ENCODE measurements around the gene KSR1.
A peak's percentile ranks its signal among the peaks of the same experiment; 100 is the strongest.

The KSR1 gene

DNA sequence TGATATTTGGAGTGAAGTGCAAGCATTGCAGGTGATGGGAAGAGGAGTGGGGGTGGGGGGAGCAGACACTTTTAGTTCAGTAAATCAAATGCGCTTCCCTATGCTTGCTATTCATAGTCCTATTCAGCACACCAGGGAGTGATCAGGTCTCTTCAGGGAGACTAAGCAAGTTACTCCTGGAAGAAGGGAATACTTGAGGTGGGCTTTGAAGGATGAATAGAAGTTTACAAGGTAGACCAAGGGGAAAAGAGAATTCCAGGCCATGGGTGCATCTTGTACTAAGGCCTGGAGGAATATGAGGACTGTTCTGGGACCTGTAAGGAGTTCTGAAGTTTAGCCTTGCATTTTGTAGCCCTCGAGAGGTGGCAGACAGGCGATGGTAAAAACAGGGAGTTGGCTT, 134.6 kb downstream of the KSR1 start:
- no peak for DNase-seq (ENCODE audit: low read depth in 2 of 2)

GRCh38 chr17:27591986-27592385, 135.7 kb downstream of the KSR1 start:
- DNase-seq (ENCODE audit: low read depth in 2 of 2) = no peak

DNA sequence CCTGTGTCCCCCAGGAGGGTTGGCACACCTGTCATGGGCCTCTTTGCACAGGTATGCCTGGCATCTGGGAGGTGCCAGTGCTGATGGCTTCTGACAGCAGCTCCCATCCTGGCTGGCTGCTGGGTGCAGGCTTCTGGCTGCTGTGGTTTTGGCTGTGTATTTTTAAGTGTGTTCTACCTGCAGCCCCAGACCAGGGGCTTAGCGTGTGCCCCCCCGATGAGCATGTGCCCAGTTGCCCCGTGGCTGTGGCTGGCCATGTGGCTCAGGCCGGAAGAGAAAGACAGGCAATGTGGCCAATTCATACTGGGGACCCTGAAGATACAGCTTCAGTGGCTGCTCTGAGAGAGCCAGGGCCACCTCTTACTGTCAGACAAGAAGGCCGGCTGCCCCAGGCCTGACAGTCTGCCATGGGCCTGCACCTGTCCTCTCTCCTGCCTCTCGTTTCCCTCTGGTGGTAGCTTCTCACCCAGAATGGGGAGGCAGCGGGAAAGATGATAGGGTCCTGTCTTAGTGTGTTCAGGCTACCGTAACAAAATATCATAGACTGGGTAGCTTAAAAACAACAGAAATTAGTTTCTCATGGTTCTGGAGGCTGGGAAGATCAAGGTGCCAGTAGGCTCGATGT, 137.1 kb downstream of the KSR1 start:
- DNase-seq (ENCODE audit: low read depth in 2 of 2) = no peak

GRCh38 chr17:27593857-27594255, 137.6 kb downstream of the KSR1 start:
- DNase-seq (ENCODE audit: low read depth in 2 of 2) = no peak

DNA sequence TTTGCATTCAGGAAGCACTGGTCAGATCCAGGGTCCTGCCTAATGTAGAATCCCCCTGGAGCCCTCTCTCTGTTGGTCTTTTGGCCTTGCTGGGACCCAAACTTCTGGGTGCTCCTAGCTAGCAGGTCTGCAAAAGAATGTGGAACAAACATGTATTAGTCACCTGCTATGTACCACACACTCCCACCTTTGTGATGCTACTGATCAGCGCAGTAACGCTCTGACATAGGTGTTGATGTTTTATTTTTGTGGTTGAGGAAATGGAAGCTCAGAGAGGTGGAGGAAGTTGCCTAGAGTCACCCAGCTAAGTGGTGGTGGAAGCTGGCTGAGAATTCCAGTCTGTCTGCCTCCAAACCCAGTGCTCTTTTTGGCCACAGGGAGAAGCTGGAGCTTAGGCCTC, 139.0 kb downstream of the KSR1 start:
- no peak for DNase-seq (ENCODE audit: low read depth in 2 of 2)

DNA sequence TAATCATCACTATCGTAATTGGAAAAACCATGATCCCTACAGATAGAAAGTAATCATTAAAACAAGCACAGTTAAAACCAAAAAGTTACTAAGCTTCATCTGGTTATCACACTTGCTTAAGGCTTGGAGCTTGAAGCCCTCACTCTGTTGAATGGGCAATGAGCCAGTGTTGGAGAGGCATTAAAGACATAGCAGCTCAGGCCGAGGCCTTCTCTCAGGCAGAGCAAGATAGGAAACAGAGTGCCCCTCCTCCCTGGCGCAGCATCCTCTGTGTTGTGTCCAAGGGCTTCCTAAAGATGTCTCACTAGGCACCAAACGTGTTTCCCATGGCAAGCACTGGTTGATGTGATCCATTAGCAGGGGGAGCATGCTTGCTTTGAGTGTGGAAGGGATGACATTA, 139.8 kb downstream of the KSR1 start:
- no peak for DNase-seq (ENCODE audit: low read depth in 2 of 2)

DNA sequence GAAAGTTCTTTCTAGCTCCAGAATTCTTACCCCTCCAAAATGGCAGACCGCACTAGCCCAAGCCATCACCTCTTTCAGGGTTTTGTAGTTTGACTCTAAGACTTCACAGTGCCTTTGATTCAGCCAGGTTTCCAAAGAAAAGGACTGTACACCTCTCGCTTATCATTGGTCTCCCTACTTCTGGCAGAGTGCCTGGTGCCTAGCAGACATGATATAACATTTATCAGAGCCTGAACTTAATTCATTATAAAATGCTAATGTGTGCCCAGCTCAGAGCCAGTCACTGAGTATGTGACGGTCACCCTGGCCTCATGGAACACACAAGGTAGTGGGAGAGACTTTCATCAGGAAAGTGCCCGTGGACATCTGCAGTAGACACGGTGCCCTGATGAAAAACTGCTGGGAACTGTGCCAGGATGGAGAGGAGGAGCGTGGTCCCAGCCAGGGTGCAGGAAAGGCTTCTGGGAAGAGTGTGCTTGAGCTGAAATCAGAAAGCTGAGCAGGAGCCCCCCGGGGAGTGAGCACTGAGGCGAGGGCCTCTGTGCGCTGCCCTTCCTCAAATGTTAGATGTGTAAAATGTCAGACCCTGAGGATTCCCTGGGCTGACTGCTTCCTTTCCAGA, 140.4 kb downstream of the KSR1 start:
- DNase-seq (ENCODE audit: low read depth in 2 of 2) = no peak

- DNase-seq (ENCODE audit: low read depth in 2 of 2) = no peak
These were observed 140.9 kb downstream of the KSR1 start for GRCh38 chr17:27597188-27597580.

DNA sequence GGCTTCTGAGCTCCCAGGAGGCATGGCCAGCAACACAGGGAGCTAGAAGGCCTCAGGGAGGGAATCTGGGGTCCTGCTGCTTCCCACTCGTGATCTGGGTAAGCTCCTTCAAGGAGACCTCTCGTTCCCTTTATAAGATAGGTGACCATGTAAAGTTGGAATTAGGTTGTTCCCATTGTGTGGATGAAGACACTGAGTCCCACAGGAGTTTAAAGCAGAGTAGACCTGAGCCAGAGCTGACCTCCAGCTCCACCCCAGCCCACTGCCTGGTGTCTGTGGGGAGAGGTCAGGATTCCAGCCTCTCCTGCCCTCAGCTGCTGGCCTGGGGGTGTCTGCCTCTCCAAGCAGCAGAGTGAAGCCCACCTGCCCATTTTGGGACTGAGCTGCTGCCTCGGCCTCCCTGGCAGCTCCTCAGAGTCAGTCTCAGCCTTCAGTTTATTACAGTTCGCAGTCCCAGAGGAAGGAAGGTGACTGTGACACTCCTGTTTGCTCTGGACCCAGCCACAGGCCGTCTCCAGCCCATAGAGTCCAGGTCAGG, 141.6 kb downstream of the KSR1 start:
- DNase-seq (ENCODE audit: low read depth in 2 of 2) = no peak

GRCh38 chr17:27598337-27599050, 142.2 kb downstream of the KSR1 start:
- no peak for DNase-seq (ENCODE audit: low read depth in 2 of 2)

- no peak for DNase-seq (ENCODE audit: low read depth in 2 of 2)
These were observed 144.2 kb downstream of the KSR1 start for GRCh38 chr17:27600471-27600870.

DNA sequence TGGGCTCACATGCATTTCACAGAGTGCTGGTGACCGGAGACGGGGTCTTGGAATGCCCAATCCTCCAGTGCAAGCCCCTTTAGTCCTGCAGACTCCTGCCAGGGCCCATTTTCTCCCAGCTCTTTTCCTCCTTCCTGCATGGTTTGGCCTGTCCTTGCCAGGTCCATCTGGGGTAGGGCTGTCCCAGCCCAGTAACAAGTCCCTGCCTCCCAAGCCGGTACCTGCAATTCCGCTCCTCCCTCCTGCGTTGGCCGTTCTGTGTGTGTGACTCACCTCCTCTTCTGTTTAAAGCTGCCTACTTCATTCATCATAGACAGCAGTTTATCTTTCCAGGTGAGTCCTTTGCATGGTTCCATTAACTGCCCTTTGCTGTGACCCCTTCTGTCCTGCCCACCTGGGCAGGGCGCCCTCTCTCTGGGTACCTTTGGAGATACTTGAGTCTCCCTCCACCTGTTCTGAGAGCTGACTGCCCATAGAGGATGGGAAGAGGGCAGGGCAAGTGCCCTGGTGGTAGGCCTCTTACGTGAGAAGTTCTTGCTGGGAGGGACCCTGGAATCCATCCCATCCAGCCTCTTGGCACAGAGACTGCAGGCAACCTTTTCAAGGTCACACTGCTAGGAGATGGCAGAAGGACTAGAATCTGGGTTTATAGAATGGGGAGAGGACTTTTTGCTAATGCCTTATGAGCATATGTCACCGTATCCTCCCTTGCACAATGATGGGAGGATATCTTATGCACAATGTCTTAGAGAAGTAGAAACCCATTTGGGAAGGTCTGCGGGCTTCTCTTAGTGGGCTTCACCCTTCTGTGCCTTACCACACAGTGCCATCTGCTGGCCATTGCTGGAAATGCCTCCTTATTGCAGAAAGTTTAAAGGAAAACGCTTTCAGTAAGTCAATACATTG, 145.1 kb downstream of the KSR1 start:
- peak; percentile 68 to 87 for DNase-seq (ENCODE audit: low read depth in 2 of 2)

- DNase-seq (ENCODE audit: low read depth in 2 of 2) = no peak
These were observed 145.7 kb downstream of the KSR1 start for GRCh38 chr17:27601975-27602302.

DNA sequence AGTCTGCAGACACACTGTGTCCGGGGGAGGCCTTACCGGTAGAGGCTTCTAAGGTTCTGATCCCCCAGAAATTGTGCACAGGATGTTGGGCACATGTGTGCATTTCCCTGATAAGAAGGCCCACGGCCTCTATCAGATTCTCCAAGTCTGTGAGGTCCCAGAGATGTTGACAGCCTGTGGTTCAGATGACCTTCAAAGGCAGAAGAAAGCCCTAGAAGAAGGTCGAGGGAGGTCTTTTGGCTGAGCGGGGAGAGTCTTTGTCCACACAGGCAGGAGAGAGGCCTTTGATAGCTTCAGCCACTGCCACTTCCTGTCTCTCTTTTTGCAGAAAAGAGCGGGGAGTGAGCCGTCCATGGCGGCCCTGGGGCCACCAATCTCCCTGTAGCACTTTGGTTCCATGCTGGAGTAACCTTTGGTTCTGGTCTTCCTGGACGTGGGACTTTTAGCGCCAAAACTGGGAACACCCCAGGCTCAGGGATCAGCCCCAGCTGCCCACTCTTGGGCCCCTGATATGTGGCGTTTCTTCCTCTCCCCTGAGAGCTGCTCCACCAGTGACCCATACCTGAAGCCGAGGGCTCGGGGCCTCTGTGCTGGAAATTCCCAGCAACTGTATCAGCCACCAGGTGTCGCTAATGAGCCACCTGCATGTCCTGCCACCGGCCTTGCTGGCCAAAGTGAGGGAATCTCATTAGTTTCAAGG, 146.6 kb downstream of the KSR1 start:
- peak; percentile 66 to 69 for DNase-seq (ENCODE audit: low read depth in 2 of 2)

DNA sequence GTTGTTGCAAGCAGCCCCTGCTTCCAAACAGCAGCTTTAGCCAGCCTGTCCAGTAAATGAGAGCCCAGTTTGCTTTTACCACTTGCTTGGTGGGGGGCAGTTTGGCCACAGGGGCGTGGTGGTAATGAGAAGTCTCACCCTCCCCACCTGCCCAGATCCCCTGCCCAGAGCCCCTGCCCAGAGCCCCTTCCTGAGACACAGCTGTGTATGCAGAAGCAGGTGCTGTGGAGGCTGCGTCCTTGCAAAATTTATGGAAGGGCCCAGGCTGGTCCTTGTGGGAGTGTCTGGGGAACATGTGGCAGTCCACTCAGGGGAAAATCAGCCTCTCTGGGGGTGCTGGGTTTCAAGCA, 147.1 kb downstream of the KSR1 start:
- no peak for DNase-seq (ENCODE audit: low read depth in 2 of 2)

- DNase-seq (ENCODE audit: low read depth in 2 of 2) = no peak
These were observed 147.9 kb downstream of the KSR1 start for GRCh38 chr17:27603880-27604794.

DNA sequence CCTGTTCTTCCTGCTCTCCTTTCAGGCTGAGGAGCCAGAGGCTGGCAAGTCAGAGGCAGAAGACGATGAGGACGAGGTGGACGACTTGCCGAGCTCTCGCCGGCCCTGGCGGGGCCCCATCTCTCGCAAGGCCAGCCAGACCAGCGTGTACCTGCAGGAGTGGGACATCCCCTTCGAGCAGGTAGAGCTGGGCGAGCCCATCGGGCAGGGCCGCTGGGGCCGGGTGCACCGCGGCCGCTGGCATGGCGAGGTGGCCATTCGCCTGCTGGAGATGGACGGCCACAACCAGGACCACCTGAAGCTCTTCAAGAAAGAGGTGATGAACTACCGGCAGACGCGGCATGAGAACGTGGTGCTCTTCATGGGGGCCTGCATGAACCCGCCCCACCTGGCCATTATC, 149.2 kb downstream of the KSR1 start:
- DNase-seq (ENCODE audit: low read depth in 2 of 2) = no peak

- DNase-seq (ENCODE audit: low read depth in 2 of 2) = no peak
These were observed 151.4 kb downstream of the KSR1 start for GRCh38 chr17:27607521-27608091.

DNA sequence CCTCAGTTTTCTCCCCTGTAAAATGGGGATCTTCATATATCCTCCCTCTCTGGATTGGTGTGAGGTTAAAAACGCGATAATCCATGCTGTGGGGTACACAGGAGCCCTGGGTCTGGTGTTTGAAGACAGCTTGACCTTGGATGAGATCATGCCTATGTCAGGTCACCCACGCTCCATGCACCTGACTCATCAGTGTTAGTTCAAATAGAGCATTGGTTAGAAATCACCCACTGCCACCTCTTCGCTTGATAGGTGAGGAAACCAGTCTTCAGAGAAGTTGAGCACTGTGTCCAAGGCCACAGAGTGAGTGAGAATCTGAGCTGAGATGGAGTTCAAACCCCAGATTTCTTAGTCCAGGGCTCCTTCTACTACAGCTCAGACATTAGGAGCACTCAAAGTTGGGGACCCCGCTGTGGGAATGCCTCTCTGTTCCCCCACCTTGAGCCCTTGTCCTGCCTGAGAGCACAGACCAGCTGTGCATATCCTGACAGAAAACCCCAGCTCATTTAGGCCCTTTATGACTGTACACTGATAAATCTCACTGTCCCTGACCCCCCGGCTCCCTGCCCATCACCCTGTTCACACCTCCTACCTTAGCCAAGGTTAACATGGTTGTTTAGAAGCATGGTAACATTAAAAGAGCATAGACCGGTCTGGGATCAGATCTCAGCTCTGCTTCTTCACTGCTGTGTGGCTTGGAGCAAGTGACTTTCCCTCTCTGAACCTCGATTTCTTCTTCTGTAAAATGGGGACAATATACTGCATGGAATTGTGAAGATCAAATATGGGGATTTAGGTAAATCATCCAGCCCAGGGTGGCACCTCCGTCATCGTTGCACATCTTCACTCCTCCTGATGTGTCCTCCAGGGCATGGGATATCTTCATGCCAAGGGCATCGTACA, 152.3 kb downstream of the KSR1 start:
- no peak for DNase-seq (ENCODE audit: low read depth in 2 of 2)
